Epithelial cell of proximal tubule (primary cell): Measurements from ENCODE around the gene NDST1. TPM values are rescaled to one million over a fixed set of nuclear protein-coding genes. Genes with fewer than 3 reads are reported as not detected.

ENCODE experiments used
- DNase-seq: peaks from one replicate; pipeline ENCODE4 v3.0.0-alpha.2; 2011; ENCODE audit warnings: low read depth
- H3K4me3 ChIP-seq: 2 replicates; pipeline ENCODE4 v1.5.1; 2011; ENCODE audit warnings: low read depth, mild to moderate bottlenecking, low read length
- total RNA-seq: library from RNA; depleted of rRNA; stranded (reverse); fragments of >200 nt; gene quantifications from 2 replicates; pipeline ENCODE4 v1.2.3, GENCODE V29; 2015
- TF ChIP-seq, protein P1 (sequence below): conservative IDR thresholded peaks from 2 replicates; pipeline ENCODE4 v1.5.1; 2012; ENCODE audit warnings: low read depth, mild to moderate bottlenecking, low read length

NDST1 gene
- total RNA-seq, 1 donor from 2014 or later = 65.4 TPM

DNA sequence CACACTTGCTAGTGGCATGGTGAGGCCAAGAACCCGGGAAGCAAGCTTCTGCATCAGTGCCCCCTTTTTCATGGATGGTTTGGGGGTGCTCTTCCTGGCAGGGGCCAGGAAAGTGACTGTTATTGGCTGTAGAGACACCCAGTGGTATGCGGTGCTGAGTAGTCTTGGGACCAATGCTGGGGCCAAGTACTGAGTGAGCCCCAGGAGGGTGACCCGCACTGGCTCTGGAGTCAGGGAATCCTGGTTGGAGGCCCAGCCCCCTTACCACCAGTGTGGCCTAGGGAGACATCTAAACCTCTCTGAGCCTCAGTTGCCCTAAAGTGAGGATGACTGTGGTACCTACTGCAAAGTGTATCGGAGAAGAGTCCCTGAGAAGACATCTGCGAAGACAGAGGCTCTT is 91.3 kb downstream of the NDST1 start:
- no peak for DNase-seq
- H3K4me3 ChIP-seq = no peak overlapping the region

DNA sequence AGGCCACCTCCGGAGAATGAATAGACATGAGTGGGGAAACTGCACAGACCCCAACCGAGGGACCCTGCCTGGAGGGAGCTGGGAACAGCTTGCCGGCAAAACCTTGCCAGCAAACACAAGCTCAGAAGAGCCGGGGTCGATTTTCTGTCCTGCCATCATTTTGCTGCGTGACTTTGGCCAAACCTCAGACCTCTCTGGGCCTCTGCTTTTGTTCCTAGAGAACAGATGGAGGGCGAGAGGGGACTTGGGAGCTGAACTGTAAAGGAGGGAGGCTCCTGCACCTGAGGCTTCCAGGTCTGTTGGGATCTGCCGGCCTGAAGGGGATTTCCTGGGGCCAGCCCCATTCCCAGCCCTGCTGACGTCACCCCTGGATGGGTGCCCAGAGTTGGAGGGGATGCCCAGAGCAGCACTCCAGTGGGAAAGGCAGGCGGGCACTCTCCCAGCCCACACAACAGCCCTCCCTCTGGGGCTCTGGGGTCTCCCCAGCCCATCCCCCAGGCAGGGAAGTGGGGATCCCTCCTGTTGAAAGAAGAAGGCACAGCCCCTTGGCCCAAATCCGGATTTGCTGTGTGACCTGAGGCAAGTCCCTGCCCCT is 92.1 kb downstream of the NDST1 start:
- no peak overlapping the region for H3K4me3 ChIP-seq
- TF ChIP-seq, protein P1, sequence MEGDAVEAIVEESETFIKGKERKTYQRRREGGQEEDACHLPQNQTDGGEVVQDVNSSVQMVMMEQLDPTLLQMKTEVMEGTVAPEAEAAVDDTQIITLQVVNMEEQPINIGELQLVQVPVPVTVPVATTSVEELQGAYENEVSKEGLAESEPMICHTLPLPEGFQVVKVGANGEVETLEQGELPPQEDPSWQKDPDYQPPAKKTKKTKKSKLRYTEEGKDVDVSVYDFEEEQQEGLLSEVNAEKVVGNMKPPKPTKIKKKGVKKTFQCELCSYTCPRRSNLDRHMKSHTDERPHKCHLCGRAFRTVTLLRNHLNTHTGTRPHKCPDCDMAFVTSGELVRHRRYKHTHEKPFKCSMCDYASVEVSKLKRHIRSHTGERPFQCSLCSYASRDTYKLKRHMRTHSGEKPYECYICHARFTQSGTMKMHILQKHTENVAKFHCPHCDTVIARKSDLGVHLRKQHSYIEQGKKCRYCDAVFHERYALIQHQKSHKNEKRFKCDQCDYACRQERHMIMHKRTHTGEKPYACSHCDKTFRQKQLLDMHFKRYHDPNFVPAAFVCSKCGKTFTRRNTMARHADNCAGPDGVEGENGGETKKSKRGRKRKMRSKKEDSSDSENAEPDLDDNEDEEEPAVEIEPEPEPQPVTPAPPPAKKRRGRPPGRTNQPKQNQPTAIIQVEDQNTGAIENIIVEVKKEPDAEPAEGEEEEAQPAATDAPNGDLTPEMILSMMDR = no peak
- peak; percentile 40 for DNase-seq

More for the DNA sequence above, 91.3 kb downstream of the NDST1 start:
- TF ChIP-seq, protein P1 = no peak

DNA sequence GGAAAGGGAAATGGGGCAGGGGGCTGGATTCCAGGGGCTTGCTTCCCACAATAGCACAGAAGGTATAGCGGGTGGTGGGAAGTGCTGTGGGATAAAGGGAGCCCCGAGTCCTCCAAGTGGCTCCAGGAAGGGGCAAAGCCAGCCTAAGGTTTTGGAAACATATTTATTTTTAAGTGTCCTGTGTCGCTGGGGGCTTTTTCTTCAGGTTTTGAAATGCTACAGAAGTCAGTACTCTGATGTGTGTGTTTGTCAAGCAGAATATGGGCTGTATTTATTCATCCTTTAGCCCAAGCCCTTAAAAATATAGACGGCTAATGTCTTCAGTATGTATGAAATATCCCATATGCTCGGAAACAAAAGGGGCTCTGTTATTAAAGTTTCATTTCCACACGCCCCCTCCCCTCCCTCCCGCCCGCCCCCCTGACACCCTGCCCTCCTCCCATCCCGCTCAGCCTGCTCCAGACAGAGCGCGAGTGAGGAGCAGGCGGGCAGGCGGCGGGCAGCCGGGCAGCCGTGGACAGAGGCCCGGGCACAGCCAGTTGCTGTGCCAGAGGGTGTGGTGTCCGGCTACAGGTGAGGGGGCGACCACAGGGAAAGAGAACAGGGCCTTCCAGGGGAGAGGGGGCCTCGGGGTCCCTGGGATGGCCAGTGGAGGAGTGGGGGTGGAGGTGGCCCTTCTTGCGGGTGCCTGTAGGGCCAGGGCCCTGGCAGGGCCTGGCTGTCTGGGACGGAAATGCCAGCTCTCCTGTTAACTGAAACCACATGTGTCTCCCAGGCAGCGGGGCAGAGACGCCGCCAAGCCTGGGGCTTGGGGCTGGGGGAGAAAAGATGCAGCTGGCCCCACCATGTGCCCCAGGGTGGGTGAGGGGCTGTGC is 92.9 kb downstream of the NDST1 start:
- no peak for DNase-seq
- no peak overlapping the region for H3K4me3 ChIP-seq
- TF ChIP-seq, protein P1 = no peak

DNA sequence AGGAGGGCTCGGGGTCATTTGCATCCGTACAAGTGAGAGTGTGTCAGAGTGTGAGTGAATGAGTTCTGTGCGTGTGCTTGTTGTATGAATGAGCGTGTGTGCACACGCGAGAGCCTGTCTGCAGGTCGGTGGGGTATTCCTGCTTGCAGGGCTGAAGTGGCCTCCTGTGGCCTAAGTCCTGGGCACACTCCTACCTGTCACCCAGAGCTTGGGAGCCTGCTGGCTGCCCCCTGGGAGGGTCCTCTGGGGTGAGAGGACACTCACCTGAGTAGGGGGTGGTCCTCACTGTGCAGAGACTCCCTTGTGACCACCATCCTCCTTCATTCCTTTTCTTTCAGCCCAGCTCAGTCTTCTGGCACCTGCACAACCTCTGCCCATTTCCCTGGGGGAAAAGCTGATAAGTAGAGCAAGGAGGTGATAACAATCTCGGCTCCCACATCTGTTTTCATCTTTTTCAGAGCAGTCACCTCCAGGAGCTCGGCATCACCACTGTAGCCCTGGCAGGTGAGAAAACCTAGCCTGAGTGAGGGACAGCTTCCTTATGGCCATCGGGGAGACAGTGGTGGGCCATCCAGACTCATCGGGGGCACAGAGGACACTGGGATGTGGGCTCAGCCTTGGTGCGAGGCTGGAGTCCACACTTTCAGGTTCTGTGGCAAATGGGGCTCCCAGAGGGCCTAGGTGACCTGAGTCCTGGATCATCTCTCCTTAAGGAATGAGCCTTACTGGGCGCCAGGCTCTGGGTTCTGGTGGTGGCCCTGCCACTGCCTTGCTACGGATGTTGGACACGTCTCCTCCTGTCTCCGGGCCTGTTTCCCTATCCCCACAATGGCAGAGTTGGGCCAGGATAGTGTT is 93.8 kb downstream of the NDST1 start:
- H3K4me3 ChIP-seq = no peak overlapping the region
- DNase-seq = no peak
- TF ChIP-seq, protein P1 = no peak

DNA sequence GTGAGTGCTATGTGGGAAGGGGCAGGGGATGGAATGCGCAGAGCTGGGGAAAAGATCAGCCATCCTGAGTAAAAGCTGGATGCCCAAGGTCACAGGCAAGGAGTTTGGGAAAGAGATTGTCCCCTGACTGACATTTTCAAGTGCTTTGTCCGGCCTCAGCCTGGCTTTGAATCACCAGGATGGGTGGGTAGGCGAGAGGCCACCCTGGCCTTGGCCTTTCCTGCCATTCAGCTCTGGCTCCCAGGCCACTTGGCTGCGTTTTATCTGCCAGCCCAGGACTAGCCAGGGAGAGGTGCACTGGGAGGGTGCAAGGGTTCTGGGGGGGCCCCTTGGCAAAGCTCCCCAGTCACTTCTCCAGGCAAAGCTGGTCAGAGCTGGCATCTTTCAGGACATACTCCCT is 95.1 kb downstream of the NDST1 start:
- H3K4me3 ChIP-seq = no peak overlapping the region
- TF ChIP-seq, protein P1 = no peak
- DNase-seq = no peak

DNA sequence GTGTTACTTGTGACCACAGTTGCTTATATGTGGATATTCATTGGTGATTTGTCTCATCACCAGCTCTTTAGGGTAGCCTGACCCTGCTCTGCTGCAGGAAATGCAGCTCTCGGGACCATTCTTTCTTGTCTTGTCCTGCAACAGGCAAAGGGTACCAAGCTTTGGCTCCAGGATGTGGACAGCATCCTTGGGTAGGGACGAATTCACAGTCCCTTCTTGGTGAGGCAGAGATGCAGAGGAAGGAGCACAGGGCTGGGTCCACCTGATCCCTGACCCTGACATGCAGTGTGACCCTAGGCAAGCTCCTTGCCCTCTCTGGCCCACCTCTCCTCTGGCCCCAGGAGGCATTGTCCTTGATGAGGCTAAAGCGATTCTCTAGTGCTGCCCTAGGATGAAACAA is 95.6 kb downstream of the NDST1 start:
- DNase-seq = no peak
- TF ChIP-seq, protein P1 = no peak
- H3K4me3 ChIP-seq = no peak overlapping the region
